Duodenal mucosa (tissue), 2 donors: ENCODE measurements around the gene FSTL4.

Experiments used
- H3K27ac ChIP-seq: one replicate; pipeline ENCODE4 v1.7.0; 2013; ENCODE audit warnings: low read depth, low read length
- H3K27me3 ChIP-seq, 2 donors: one replicate each; pipeline ENCODE4 v1.7.0; 2013; ENCODE audit warnings: low read length in 2 of 2, control low read depth in 1 of 2; ENCODE audit not compliant: insufficient read depth in 2 of 2, control insufficient read depth in 1 of 2
- H3K36me3 ChIP-seq, 2 donors: one replicate each; pipeline ENCODE4 v1.7.0; 2013; ENCODE audit warnings: low read length in 2 of 2, control low read depth in 1 of 2; ENCODE audit not compliant: insufficient read depth in 2 of 2, control insufficient read depth in 1 of 2
- H3K4me1 ChIP-seq, 2 donors: one replicate each; pipeline ENCODE4 v1.7.0; 2013; ENCODE audit warnings: low read length in 2 of 2, control low read depth in 1 of 2; ENCODE audit not compliant: insufficient read depth in 2 of 2, control insufficient read depth in 1 of 2
- H3K4me3 ChIP-seq, 2 donors: one replicate each; pipeline ENCODE4 v1.7.0; 2013; ENCODE audit warnings: low read length in 2 of 2, low read depth in 1 of 2
- H3K9ac ChIP-seq, 2 donors: one replicate each; pipeline ENCODE4 v1.7.0; 2013; ENCODE audit warnings: low read length in 2 of 2, low read depth in 1 of 2
- H3K9me3 ChIP-seq, 2 donors: one replicate each; pipeline ENCODE4 v1.7.0; 2013; ENCODE audit warnings: low read length in 2 of 2, control low read depth in 1 of 2; ENCODE audit not compliant: control insufficient read depth in 1 of 2

FSTL4 gene

GRCh38 chr5:133510634-133511262, 101.6 kb downstream of the FSTL4 start:
- H3K4me1 ChIP-seq = no peaks in the 10 kb centered on the region
- no peak overlapping the region for H3K4me3 ChIP-seq
- H3K9me3 ChIP-seq = no peaks in the 10 kb centered on the region
- no peaks in the 10 kb centered on the region for H3K27me3 ChIP-seq
- no peak overlapping the region for H3K9ac ChIP-seq
- H3K36me3 ChIP-seq = no peaks in the 10 kb centered on the region
- no peak overlapping the region for H3K27ac ChIP-seq

- Histone ChIP-seq H3K36me3 (no peaks in the 10 kb centered on the region), H3K27me3 (no peaks in the 10 kb centered on the region), H3K27ac (no peak overlapping the region), H3K9me3 (no peaks in the 10 kb centered on the region), H3K4me1 (no peaks in the 10 kb centered on the region), H3K4me3 (no peak overlapping the region), H3K9ac (no peak overlapping the region)
Measured at GRCh38 chr5:133509742-133510079, 102.6 kb downstream of the FSTL4 start.

- Histone ChIP-seq H3K9ac (no peak overlapping the region), H3K36me3 (no peaks in the 10 kb centered on the region), H3K9me3 (no peaks in the 10 kb centered on the region), H3K27ac (no peak overlapping the region), H3K27me3 (no peaks in the 10 kb centered on the region), H3K4me1 (no peaks in the 10 kb centered on the region), H3K4me3 (no peak overlapping the region)
Measured at GRCh38 chr5:133508845-133509741, 103.2 kb downstream of the FSTL4 start.

- Histone ChIP-seq H3K4me3 (no peak overlapping the region), H3K9me3 (no peaks in the 10 kb centered on the region), H3K36me3 (no peaks in the 10 kb centered on the region), H3K27me3 (no peaks in the 10 kb centered on the region), H3K27ac (no peak overlapping the region), H3K9ac (no peak overlapping the region), H3K4me1 (no peaks in the 10 kb centered on the region)
Measured at GRCh38 chr5:133508331-133508730, 104.0 kb downstream of the FSTL4 start.

GRCh38 chr5:133506181-133506580, 106.2 kb downstream of the FSTL4 start:
- Histone ChIP-seq H3K4me1 (no peaks in the 10 kb centered on the region), H3K9me3 (no peaks in the 10 kb centered on the region), H3K27ac (no peak overlapping the region), H3K9ac (no peak overlapping the region), H3K4me3 (no peak overlapping the region), H3K36me3 (no peaks in the 10 kb centered on the region), H3K27me3 (no peaks in the 10 kb centered on the region)

GRCh38 chr5:133503511-133503910, 108.8 kb downstream of the FSTL4 start:
- Histone ChIP-seq H3K9me3 (no peaks in the 10 kb centered on the region), H3K36me3 (no peaks in the 10 kb centered on the region), H3K27ac (no peak overlapping the region), H3K9ac (no peak overlapping the region), H3K4me3 (no peak overlapping the region), H3K27me3 (no peaks in the 10 kb centered on the region), H3K4me1 (no peaks in the 10 kb centered on the region)

- no peaks in the 10 kb centered on the region for H3K4me1 ChIP-seq
- no peaks in the 10 kb centered on the region for H3K9me3 ChIP-seq
- H3K9ac ChIP-seq = no peak overlapping the region
- no peak overlapping the region for H3K27ac ChIP-seq
- H3K4me3 ChIP-seq = no peak overlapping the region
- H3K36me3 ChIP-seq = no peaks in the 10 kb centered on the region
- no peaks in the 10 kb centered on the region for H3K27me3 ChIP-seq
Measured at GRCh38 chr5:133499895-133500294, 112.4 kb downstream of the FSTL4 start.

GRCh38 chr5:133497608-133498348, 114.6 kb downstream of the FSTL4 start:
- no peaks in the 10 kb centered on the region for H3K9me3 ChIP-seq
- no peak overlapping the region for H3K9ac ChIP-seq
- no peaks in the 10 kb centered on the region for H3K27me3 ChIP-seq
- no peaks in the 10 kb centered on the region for H3K4me1 ChIP-seq
- no peaks in the 10 kb centered on the region for H3K36me3 ChIP-seq
- H3K27ac ChIP-seq = no peak overlapping the region
- no peak overlapping the region for H3K4me3 ChIP-seq

- Histone ChIP-seq H3K9ac (no peak overlapping the region), H3K27ac (no peak overlapping the region), H3K4me3 (no peak overlapping the region), H3K4me1 (no peaks in the 10 kb centered on the region), H3K36me3 (no peaks in the 10 kb centered on the region), H3K27me3 (no peaks in the 10 kb centered on the region), H3K9me3 (no peaks in the 10 kb centered on the region)
Measured at GRCh38 chr5:133496631-133497030, 115.7 kb downstream of the FSTL4 start.

- Histone ChIP-seq H3K4me1 (no peaks in the 10 kb centered on the region), H3K27ac (no peak overlapping the region), H3K9ac (no peak overlapping the region), H3K9me3 (no peaks in the 10 kb centered on the region), H3K27me3 (no peaks in the 10 kb centered on the region), H3K4me3 (no peak overlapping the region), H3K36me3 (no peaks in the 10 kb centered on the region)
Measured at GRCh38 chr5:133494923-133495246, 117.5 kb downstream of the FSTL4 start.
